Measurements from ENCODE around the gene ADK. TPM values are rescaled to one million over a fixed set of nuclear protein-coding genes. Genes with fewer than 3 reads are reported as not detected.
"Not testable (repeated sequence)": the region's sequence is repeated elsewhere in the genome, so short reads cannot be mapped to it uniquely, and the experiment has no call there.

Gene ADK
- total RNA-seq, 1 donor from 2014 or later: 28.5 TPM

DNA sequence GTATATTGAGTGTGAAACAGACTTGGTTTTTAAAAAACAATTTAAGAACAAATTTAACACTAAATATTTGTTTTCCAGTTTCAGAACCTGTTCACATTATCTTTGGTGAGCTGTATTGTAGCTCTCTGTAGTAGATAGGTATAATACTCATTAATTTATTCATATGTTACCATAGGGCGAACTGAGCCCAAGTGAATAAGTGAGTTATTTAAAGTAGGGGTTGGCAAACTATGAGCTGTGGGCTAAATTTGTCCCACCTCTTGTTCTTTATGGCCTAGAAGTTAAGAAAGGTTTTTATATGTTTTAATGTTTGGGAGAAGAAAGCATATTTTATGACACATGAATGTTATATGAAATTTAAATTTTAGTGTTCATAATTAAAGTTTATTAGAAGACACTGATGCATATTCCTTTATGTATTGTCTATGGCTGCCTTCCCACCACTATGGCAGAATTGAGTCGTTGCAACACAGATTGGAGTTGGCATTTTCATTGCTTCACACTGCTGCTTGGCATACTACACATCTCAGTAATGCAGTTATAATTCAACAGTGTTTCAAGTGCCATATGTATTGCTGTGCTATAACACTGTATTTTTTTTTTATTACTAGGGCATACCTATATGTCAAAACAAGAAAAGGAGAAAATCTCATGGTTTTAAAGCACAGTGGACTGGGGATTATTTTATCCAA lies 146.5 kb downstream of the ADK start:
- TF ChIP-seq, protein P1, sequence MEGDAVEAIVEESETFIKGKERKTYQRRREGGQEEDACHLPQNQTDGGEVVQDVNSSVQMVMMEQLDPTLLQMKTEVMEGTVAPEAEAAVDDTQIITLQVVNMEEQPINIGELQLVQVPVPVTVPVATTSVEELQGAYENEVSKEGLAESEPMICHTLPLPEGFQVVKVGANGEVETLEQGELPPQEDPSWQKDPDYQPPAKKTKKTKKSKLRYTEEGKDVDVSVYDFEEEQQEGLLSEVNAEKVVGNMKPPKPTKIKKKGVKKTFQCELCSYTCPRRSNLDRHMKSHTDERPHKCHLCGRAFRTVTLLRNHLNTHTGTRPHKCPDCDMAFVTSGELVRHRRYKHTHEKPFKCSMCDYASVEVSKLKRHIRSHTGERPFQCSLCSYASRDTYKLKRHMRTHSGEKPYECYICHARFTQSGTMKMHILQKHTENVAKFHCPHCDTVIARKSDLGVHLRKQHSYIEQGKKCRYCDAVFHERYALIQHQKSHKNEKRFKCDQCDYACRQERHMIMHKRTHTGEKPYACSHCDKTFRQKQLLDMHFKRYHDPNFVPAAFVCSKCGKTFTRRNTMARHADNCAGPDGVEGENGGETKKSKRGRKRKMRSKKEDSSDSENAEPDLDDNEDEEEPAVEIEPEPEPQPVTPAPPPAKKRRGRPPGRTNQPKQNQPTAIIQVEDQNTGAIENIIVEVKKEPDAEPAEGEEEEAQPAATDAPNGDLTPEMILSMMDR (conservative IDR thresholded peaks at IDR 0.05): no peak
- no peak for DNase-seq (ENCODE audit: extremely low spot score, unreplicated experiment)
- Mint-ChIP-seq H3K4me3 (no peak overlapping the region), H3K9me3 (no peaks in the 10 kb centered on the region), H3K4me1 (ENCODE audit: unreplicated experiment) (peaks cover 15% of the 10 kb centered on the region), H3K27ac (no peak overlapping the region), H3K36me3 (no peaks in the 10 kb centered on the region), H3K27me3 (no peaks in the 10 kb centered on the region)

DNA sequence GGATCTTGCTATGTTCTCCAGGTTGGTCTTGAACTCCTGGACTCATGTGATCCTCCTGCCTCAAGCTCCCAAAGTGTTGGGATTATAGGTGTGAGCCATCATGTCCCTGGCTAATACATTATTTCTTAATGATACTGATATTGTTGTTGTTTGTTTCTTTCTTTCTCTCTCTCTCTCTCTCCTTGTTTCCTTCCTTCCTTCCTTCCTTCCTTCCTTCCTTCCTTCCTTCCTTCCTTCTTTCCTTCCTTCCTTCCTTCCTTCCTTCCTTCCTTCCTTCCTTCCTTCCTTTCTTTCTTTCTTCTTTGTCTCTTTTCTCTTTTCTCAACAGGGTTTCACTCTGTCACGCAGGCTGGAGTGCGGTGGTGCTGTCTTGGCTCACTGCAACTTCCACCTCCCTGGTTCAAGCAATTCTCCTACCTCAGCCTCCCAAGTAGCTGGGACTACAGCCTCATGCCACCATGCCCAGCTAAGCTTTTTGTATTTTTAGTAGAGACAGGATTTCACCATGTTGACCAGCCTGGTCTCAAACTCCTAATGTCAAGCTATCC lies 149.1 kb downstream of the ADK start:
- H3K4me1 Mint-ChIP-seq (ENCODE audit: unreplicated experiment); H3K36me3 Mint-ChIP-seq; H3K4me3 Mint-ChIP-seq; DNase-seq (ENCODE audit: extremely low spot score, unreplicated experiment); H3K9me3 Mint-ChIP-seq; H3K27me3 Mint-ChIP-seq; H3K27ac Mint-ChIP-seq: not testable (repeated sequence)

GRCh38 chr10:74300666-74301065 lies 149.6 kb downstream of the ADK start:
- no peaks in the 10 kb centered on the region for H3K9me3 Mint-ChIP-seq
- H3K27ac Mint-ChIP-seq: no peak overlapping the region
- no peaks in the 10 kb centered on the region for H3K27me3 Mint-ChIP-seq
- no peak for DNase-seq (ENCODE audit: extremely low spot score, unreplicated experiment)
- TF ChIP-seq, protein P1 (conservative IDR thresholded peaks at IDR 0.05): no peak
- no peak overlapping the region for H3K4me3 Mint-ChIP-seq
- H3K36me3 Mint-ChIP-seq: no peaks in the 10 kb centered on the region
- H3K4me1 Mint-ChIP-seq (ENCODE audit: unreplicated experiment): no peaks in the 10 kb centered on the region

- Mint-ChIP-seq H3K27ac (no peak overlapping the region), H3K4me3 (no peak overlapping the region), H3K4me1 (ENCODE audit: unreplicated experiment) (peaks cover 14% of the 10 kb centered on the region), H3K36me3 (no peaks in the 10 kb centered on the region), H3K9me3 (peaks cover 4% of the 10 kb centered on the region), H3K27me3 (no peaks in the 10 kb centered on the region)
- DNase-seq (ENCODE audit: extremely low spot score, unreplicated experiment): no peak
- TF ChIP-seq, protein P1 (conservative IDR thresholded peaks at IDR 0.05): no peak
These were observed 154.7 kb downstream of the ADK start for GRCh38 chr10:74305730-74306129.

GRCh38 chr10:74306227-74306982 lies 155.4 kb downstream of the ADK start:
- peaks cover 4% of the 10 kb centered on the region for H3K9me3 Mint-ChIP-seq
- no peak for DNase-seq (ENCODE audit: extremely low spot score, unreplicated experiment)
- H3K36me3 Mint-ChIP-seq: no peaks in the 10 kb centered on the region
- H3K27ac Mint-ChIP-seq: no peak overlapping the region
- no peaks in the 10 kb centered on the region for H3K27me3 Mint-ChIP-seq
- no peak overlapping the region for H3K4me3 Mint-ChIP-seq
- H3K4me1 Mint-ChIP-seq (ENCODE audit: unreplicated experiment): peaks cover 14% of the 10 kb centered on the region
- TF ChIP-seq, protein P1 (conservative IDR thresholded peaks at IDR 0.05): no peak

- H3K4me1 Mint-ChIP-seq (ENCODE audit: unreplicated experiment): peaks cover 14% of the 10 kb centered on the region
- H3K36me3 Mint-ChIP-seq: no peaks in the 10 kb centered on the region
- no peak for DNase-seq (ENCODE audit: extremely low spot score, unreplicated experiment)
- peak overlapping the region; percentile 6 for H3K27ac Mint-ChIP-seq
- TF ChIP-seq, protein P1 (conservative IDR thresholded peaks at IDR 0.05): no peak
- H3K9me3 Mint-ChIP-seq: peaks cover 4% of the 10 kb centered on the region
- no peak overlapping the region for H3K4me3 Mint-ChIP-seq
- H3K27me3 Mint-ChIP-seq: no peaks in the 10 kb centered on the region
These were observed 156.1 kb downstream of the ADK start for GRCh38 chr10:74307061-74307651.
